HepG2 (cell line): ENCODE measurements around the gene ELL. TPM values are rescaled to one million over a fixed set of nuclear protein-coding genes. Genes with fewer than 3 reads are reported as not detected.

Experiments
- CAMTA2 ChIP-seq: sonication (generic); formaldehyde crosslinking; IDR thresholded peaks from 2 replicates; pipeline ENCODE4 v1.4.0; 2020; ENCODE audit warnings: mild to moderate bottlenecking, missing genetic modification reagents, borderline replicate concordance
- ELF3 ChIP-seq: IDR thresholded peaks from 2 replicates; pipeline ENCODE4 v1.6.1; 2016; ENCODE audit warnings: missing genetic modification reagents, missing compliant biosample characterization
- ELF4 ChIP-seq: sonication (generic); formaldehyde crosslinking; IDR thresholded peaks from 2 replicates; pipeline ENCODE4 v1.5.0; 2020; ENCODE audit warnings: missing genetic modification reagents, mild to moderate bottlenecking, moderate library complexity, borderline replicate concordance
- RERE ChIP-seq: IDR thresholded peaks from 2 replicates; pipeline ENCODE4 v1.6.1; 2016; ENCODE audit warnings: low read depth, missing genetic modification reagents, missing compliant biosample characterization
- RORA ChIP-seq: sonication (generic); formaldehyde crosslinking; IDR thresholded peaks from 2 replicates; pipeline ENCODE4 v1.5.0; 2020; ENCODE audit warnings: mild to moderate bottlenecking, missing genetic modification reagents, moderate library complexity
- SAP130 ChIP-seq: IDR thresholded peaks from 2 replicates; pipeline ENCODE4 v1.6.1; 2016; ENCODE audit warnings: low read depth
- SNAPC2 ChIP-seq: sonication (generic); formaldehyde crosslinking; IDR thresholded peaks from 2 replicates; pipeline ENCODE4 v1.8.1; 2022; ENCODE audit warnings: mild to moderate bottlenecking, missing genetic modification reagents
- ZNF407 ChIP-seq: sonication (generic); formaldehyde crosslinking; IDR thresholded peaks from one replicate; pipeline ENCODE4 v1.5.1; 2020; ENCODE audit warnings: mild to moderate bottlenecking, missing genetic modification reagents; ENCODE audit errors: not compliant biosample characterization
- polyA plus RNA-seq, 8 experiments: library from polyadenylated mRNA; depleted of rRNA in 3 of 8; stranded (reverse) in 7 of 8; unstranded in 1 of 8; fragments of >200 nt; fragmentation: Illumina TruSeq in 4 of 8; extraction: Trizol in 4 of 8; gene quantifications; 2 replicates each; pipeline versions ENCODE4 v1.2.1 to v1.2.3, GENCODE V29; 2011 to 2016; ENCODE audit warnings: low read depth in 4 of 8, missing spikeins in 1 of 8, mixed read lengths in 1 of 8; ENCODE audit not compliant: insufficient read depth in 1 of 8
- total RNA-seq, 5 experiments: library from RNA; depleted of rRNA; stranded (reverse); fragments of >200 nt; fragmentation: Illumina TruSeq; extraction: Trizol; gene quantifications; 2 replicates each; pipeline ENCODE4 v1.2.3, GENCODE V29; 2016; ENCODE audit warnings: low read depth in 1 of 5
- TF ChIP-seq, protein P1 (sequence below): sonication (generic); formaldehyde crosslinking; IDR thresholded peaks from 2 replicates; pipeline ENCODE4 v1.4.0; 2020; ENCODE audit warnings: missing genetic modification reagents

ELL gene
- total and polyA plus RNA-seq, 2 of the 13 experiments (the other 11 are each of a cell fraction or from before 2014, with no cell fraction given), result 3.7 to 5.4 TPM

DNA sequence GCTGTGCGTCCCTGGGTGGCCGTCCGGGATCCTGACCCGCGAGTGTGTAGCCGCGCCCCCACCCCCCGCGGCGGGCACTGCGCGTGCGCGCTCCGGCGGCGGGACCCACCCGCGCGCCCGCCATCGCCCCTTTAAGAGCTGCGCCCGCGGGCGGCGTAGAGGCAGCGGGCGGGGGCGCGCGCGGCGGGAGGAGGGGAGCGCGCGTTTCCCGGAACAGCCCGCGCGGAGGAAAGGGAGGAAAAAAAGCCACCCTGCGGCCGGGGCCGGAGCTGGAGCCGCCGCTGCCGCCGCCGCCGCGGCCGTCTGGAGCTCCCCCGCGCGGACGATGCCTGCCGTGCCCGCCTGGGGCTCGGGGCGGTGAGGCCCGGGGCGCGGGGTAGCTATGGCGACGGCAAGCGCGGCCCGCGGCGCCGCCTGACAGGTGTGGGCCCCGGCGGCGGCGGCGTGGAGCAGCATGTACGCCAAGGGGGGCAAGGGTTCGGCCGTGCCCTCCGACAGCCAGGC, 102.6 kb downstream of the ELL start, which contains the start of gene SSBP4 (continued):
- TF ChIP-seq, protein P1, sequence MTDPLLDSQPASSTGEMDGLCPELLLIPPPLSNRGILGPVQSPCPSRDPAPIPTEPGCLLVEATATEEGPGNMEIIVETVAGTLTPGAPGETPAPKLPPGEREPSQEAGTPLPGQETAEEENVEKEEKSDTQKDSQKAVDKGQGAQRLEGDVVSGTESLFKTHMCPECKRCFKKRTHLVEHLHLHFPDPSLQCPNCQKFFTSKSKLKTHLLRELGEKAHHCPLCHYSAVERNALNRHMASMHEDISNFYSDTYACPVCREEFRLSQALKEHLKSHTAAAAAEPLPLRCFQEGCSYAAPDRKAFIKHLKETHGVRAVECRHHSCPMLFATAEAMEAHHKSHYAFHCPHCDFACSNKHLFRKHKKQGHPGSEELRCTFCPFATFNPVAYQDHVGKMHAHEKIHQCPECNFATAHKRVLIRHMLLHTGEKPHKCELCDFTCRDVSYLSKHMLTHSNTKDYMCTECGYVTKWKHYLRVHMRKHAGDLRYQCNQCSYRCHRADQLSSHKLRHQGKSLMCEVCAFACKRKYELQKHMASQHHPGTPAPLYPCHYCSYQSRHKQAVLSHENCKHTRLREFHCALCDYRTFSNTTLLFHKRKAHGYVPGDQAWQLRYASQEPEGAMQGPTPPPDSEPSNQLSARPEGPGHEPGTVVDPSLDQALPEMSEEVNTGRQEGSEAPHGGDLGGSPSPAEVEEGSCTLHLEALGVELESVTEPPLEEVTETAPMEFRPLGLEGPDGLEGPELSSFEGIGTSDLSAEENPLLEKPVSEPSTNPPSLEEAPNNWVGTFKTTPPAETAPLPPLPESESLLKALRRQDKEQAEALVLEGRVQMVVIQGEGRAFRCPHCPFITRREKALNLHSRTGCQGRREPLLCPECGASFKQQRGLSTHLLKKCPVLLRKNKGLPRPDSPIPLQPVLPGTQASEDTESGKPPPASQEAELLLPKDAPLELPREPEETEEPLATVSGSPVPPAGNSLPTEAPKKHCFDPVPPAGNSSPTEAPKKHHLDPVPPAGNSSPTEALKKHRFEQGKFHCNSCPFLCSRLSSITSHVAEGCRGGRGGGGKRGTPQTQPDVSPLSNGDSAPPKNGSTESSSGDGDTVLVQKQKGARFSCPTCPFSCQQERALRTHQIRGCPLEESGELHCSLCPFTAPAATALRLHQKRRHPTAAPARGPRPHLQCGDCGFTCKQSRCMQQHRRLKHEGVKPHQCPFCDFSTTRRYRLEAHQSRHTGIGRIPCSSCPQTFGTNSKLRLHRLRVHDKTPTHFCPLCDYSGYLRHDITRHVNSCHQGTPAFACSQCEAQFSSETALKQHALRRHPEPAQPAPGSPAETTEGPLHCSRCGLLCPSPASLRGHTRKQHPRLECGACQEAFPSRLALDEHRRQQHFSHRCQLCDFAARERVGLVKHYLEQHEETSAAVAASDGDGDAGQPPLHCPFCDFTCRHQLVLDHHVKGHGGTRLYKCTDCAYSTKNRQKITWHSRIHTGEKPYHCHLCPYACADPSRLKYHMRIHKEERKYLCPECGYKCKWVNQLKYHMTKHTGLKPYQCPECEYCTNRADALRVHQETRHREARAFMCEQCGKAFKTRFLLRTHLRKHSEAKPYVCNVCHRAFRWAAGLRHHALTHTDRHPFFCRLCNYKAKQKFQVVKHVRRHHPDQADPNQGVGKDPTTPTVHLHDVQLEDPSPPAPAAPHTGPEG (CRISPR knock-in tag), result no peak; the same call in 1 of the 2 replicates
- TF ChIP-seq SNAPC2, result no peak
- TF ChIP-seq SAP130 (CRISPR knock-in tag), result peak; percentile 55
- TF ChIP-seq CAMTA2 (CRISPR knock-in tag), result no peak
- no peak for TF ChIP-seq RERE (CRISPR knock-in tag)
- TF ChIP-seq ELF4 (CRISPR knock-in tag), result no peak
- TF ChIP-seq ELF3 (CRISPR knock-in tag), result 0 out of 2 replicates have a peak, but pooled peaks have one; percentile 36
- no peak for TF ChIP-seq RORA (CRISPR knock-in tag)
- no peak for TF ChIP-seq ZNF407 (CRISPR knock-in tag)
